Skin epidermis (tissue), 12 donors: ENCODE data around the gene CSF3R.

Experiments
- H3K27ac ChIP-seq, 21 experiments: fragments of 200-600 bp; sonication (generic) in 11 of 21; one replicate each; pipeline ENCODE4 v1.5.0; 2020; ENCODE audit warnings: mild to moderate bottlenecking in 3 of 21, inconsistent platforms in 2 of 21, moderate library complexity in 2 of 21
- H3K4me3 ChIP-seq, 7 experiments: fragments of 200-600 bp; sonication (generic) in 2 of 7; one replicate each; pipeline ENCODE4 v1.5.0; 2020; ENCODE audit warnings: inconsistent platforms in 2 of 7, mild to moderate bottlenecking in 2 of 7, moderate library complexity in 1 of 7

CSF3R gene

GRCh38 chr1:36482724-36483388 lies at the start of gene CSF3R:
CSF3R (minus strand) TSS chr1:36482913; CDS start chr1:36479496, 3,417 bp downstream.
- Histone ChIP-seq H3K4me3 (peak within 1 kb of the TSS in 3 of 7 experiments; percentile 6 to 15 (median 9)), H3K27ac (peak within 1 kb of the TSS in 15 of 21 experiments; percentile 1 to 71 (median 35))

- H3K4me3 ChIP-seq, result no peak overlapping the region
- no peak overlapping the region for H3K27ac ChIP-seq
Measured at GRCh38 chr1:36531833-36532232, 49.1 kb upstream of the CSF3R start.

- Histone ChIP-seq H3K4me3 (no peak overlapping the region), H3K27ac (no peak overlapping the region)
Measured at GRCh38 chr1:36530791-36531190, 48.1 kb upstream of the CSF3R start.

- H3K4me3 ChIP-seq, result no peak overlapping the region
- H3K27ac ChIP-seq, result no peak overlapping the region
Measured at GRCh38 chr1:36530261-36530660, 47.5 kb upstream of the CSF3R start.

- H3K4me3 ChIP-seq, result no peak overlapping the region
Measured at GRCh38 chr1:36529769-36530260, 47.1 kb upstream of the CSF3R start.

GRCh38 chr1:36528361-36529349 lies 45.9 kb upstream of the CSF3R start:
- H3K4me3 ChIP-seq, result no peak overlapping the region
- H3K27ac ChIP-seq, result no peak overlapping the region

More at GRCh38 chr1:36529769-36530260, 47.1 kb upstream of the CSF3R start:
- H3K27ac ChIP-seq, result no peak overlapping the region

GRCh38 chr1:36525166-36525565 lies 42.5 kb upstream of the CSF3R start:
- Histone ChIP-seq H3K4me3 (no peak overlapping the region), H3K27ac (no peak overlapping the region)

- no peak overlapping the region for H3K27ac ChIP-seq
Measured at GRCh38 chr1:36524359-36525062, 41.8 kb upstream of the CSF3R start.

GRCh38 chr1:36523850-36524249 lies 41.1 kb upstream of the CSF3R start:
- H3K27ac ChIP-seq, result no peak overlapping the region

More at GRCh38 chr1:36524359-36525062, 41.8 kb upstream of the CSF3R start:
- no peak overlapping the region for H3K4me3 ChIP-seq

GRCh38 chr1:36523230-36523495 lies 40.5 kb upstream of the CSF3R start:
- Histone ChIP-seq H3K27ac (no peak overlapping the region), H3K4me3 (no peak overlapping the region)

More at GRCh38 chr1:36523850-36524249, 41.1 kb upstream of the CSF3R start:
- no peak overlapping the region for H3K4me3 ChIP-seq

- Histone ChIP-seq H3K4me3 (no peak overlapping the region), H3K27ac (no peak overlapping the region)
Measured at GRCh38 chr1:36522461-36523229, 39.9 kb upstream of the CSF3R start.

GRCh38 chr1:36522021-36522420 lies 39.3 kb upstream of the CSF3R start:
- no peak overlapping the region for H3K27ac ChIP-seq
- no peak overlapping the region for H3K4me3 ChIP-seq

GRCh38 chr1:36520771-36521420 lies 38.2 kb upstream of the CSF3R start:
- no peak overlapping the region for H3K27ac ChIP-seq
- H3K4me3 ChIP-seq, result no peak overlapping the region

GRCh38 chr1:36520056-36520455 lies 37.3 kb upstream of the CSF3R start:
- no peak overlapping the region for H3K27ac ChIP-seq

GRCh38 chr1:36517011-36517771 lies 34.5 kb upstream of the CSF3R start:
- no peak overlapping the region for H3K27ac ChIP-seq

More at GRCh38 chr1:36520056-36520455, 37.3 kb upstream of the CSF3R start:
- no peak overlapping the region for H3K4me3 ChIP-seq

GRCh38 chr1:36516372-36517010 lies 33.8 kb upstream of the CSF3R start:
- Histone ChIP-seq H3K27ac (no peak overlapping the region), H3K4me3 (no peak overlapping the region)

More at GRCh38 chr1:36517011-36517771, 34.5 kb upstream of the CSF3R start:
- H3K4me3 ChIP-seq, result no peak overlapping the region

- Histone ChIP-seq H3K27ac (no peak overlapping the region), H3K4me3 (no peak overlapping the region)
Measured at GRCh38 chr1:36515315-36516138, 32.8 kb upstream of the CSF3R start.
